ENCODE results near the gene MUC7.

DNA sequence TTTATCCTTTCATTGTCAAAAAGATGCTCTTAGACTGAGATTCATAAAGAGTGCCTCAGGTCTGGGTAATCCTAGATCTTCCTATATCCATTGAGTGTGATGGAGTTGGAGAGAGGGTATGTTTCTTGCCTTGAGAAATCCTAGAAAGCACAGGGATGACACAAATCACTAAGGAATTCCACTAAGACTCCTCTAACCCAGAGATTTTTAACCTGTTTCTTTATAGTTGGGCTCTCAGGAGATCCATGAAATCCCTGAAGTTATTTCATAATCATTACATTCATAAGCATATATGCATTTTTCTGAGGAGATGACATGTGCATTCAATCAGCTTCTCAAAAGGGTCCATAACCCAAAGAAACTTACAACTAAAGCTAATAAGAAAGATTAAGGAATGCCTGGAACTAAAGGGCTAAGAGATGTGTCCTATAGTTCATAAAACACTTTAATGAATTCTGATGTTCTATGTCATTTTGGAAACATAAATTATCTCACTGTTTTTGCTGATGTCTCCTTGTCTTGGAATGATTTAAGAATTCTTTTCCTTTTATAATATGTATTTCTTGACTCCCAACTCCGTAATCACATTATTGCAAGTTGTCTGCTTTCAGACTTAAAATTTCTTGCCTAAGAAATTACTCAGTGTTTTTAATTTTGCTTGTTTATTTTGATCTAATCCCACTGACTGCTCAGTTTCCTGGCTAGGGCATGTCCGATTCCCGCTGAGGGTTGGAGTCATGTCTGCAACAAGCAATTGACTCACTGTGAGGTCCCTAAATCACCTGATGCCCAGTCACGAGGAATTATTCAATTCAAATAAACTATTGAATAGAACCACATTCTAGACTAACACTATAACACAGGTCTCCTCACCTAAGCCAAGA is 43.6 kb downstream of the MUC7 start:
- TF ChIP-seq, protein P1, sequence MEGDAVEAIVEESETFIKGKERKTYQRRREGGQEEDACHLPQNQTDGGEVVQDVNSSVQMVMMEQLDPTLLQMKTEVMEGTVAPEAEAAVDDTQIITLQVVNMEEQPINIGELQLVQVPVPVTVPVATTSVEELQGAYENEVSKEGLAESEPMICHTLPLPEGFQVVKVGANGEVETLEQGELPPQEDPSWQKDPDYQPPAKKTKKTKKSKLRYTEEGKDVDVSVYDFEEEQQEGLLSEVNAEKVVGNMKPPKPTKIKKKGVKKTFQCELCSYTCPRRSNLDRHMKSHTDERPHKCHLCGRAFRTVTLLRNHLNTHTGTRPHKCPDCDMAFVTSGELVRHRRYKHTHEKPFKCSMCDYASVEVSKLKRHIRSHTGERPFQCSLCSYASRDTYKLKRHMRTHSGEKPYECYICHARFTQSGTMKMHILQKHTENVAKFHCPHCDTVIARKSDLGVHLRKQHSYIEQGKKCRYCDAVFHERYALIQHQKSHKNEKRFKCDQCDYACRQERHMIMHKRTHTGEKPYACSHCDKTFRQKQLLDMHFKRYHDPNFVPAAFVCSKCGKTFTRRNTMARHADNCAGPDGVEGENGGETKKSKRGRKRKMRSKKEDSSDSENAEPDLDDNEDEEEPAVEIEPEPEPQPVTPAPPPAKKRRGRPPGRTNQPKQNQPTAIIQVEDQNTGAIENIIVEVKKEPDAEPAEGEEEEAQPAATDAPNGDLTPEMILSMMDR (IDR thresholded peaks at IDR 0.05) = no peak
- TF ChIP-seq POLR2AphosphoS5 (IDR thresholded peaks at IDR 0.05) = no peak
